Cardiac atrium fibroblast (primary cell): Measurements from ENCODE around the gene ZNF398. TPM values are rescaled to one million over a fixed set of nuclear protein-coding genes. Genes with fewer than 3 reads are reported as not detected.

Source experiments
- total RNA-seq: library from RNA; depleted of rRNA; stranded (reverse); fragments of >200 nt; gene quantifications from 2 replicates; pipeline ENCODE4 v1.2.3, GENCODE V29; 2015

Gene ZNF398, protein sequence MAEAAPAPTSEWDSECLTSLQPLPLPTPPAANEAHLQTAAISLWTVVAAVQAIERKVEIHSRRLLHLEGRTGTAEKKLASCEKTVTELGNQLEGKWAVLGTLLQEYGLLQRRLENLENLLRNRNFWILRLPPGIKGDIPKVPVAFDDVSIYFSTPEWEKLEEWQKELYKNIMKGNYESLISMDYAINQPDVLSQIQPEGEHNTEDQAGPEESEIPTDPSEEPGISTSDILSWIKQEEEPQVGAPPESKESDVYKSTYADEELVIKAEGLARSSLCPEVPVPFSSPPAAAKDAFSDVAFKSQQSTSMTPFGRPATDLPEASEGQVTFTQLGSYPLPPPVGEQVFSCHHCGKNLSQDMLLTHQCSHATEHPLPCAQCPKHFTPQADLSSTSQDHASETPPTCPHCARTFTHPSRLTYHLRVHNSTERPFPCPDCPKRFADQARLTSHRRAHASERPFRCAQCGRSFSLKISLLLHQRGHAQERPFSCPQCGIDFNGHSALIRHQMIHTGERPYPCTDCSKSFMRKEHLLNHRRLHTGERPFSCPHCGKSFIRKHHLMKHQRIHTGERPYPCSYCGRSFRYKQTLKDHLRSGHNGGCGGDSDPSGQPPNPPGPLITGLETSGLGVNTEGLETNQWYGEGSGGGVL
- 6.3 and 16.5 TPM in 2 replicates for total RNA-seq

DNA sequence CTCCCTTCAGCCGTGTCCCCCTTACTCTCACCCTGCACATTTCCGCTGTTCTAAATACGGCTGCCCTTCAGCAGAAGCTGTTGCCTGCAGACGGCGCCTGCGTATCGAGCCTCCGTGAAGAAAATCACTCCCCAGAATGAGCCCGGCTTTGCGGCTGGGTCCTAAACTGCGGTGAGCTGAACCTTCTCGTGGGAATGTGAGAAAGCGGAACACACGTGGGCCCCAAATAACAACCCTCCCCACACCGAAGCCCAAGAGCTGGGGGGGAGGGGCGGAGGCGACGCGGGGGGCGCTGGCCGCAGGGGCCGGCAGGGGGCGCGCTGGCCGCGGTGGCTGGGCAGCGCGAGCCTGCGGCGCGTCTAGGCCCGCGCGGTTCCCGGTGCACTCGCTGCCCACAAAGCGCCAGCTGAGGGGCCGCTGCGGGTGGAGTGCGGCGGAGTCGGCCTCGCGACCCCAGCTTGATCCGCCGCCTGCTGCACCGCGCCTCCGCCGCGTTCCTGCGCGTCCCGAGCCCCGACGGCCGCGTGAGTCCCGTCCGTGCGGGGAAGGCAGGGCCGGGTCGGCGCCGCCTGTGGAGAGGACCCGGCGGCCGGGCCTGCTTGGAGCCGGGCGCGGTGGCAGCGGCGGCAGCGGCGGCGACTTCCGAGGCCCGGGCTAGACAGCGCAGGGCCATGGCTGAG is at the start of gene ZNF398:
TSS of gene ZNF398 (plus strand) at position 382 of the 680 bp plus-strand sequence. CDS start at position 672, 290 bp downstream.

DNA sequence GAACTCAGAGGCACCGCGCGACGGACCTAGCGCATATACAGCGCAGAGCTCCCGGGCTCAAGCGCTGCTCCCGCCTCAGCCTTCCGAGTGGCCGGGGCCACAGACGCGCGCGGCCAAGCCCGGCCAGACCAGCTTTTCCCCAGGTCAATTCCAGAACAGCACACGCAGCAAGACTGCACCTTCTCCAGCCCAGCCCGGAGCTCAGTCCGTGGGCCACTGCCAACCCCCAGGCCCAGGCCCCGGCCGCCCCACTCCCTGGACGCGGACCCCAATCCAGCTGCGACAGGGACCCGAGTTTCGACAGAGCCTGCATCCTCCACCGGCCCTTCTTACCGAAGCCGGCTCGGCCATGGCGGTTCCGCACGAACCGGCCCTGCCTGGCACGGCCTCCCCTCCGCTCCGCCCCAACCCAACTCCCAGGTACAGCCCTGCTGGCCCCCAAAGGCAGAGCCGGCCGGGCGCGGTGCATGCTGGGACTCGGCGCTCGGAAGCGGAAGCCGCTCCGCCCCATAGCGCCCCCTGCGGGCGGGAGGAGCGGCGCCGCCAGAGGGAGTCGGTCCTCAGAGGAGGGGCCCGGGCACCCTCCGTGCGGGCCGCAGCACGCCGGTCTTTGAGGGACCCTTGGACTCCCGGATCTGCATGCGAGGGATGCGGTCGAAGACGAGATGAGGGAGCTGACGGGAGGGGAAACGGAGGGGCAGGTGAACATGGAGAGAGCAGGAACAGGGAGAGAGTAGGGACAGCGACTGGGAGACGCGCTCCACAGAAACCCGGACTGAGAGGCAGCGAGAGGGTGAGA is 21.2 kb upstream of the ZNF398 start, which contains the start of gene ZNF425:
TSS of gene ZNF425 (minus strand) at position 462 of the 799 bp plus-strand sequence. CDS start at position 351, 111 bp downstream.

DNA sequence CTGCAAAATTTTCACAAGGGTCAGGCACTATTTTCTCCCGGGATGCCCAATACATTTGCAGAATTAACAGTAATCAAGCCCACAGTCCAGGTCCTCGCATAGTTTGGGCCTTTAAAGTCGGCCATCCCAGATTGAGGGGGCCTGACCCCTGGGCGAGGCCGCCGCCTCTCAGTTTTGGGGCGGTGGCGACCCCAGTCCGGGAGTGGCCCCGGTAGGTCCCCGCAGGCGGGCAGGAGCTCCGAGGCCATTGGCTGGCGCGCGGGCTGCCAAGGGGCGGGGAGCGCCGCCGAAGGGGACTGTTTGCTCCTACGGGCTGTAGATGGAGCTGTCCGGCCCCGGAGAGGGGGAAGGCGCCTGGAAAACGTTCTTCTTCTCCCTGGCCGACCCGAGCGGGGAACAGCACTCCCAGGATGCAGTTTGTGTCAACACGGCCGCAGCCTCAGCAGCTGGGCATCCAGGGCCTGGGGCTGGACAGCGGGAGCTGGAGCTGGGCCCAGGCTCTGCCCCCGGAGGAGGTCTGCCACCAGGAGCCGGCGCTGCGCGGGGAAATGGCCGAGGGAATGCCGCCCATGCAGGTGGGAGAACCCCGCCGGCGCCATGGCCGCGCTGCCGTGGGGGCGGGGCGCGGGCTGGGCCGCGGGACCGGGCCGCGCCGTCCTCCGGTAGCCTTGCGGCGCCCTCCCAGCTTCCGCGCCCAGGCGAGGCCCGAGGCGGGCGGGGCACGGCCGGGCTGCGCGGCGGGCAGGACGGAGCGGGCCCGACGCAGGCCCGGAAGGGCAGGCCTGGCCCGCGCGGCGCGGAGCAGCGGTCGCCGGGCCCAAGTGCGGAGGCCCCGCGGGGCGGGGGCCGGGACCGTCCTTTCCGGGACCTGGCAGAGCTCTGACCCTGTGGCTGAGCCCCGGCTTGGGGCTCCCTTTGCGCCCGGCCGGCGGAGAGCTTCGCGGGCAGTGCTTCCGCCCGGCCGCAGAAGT is 48.2 kb downstream of the ZNF398 start, which contains the start of gene ZNF282:
TSS of gene ZNF282 (plus strand) at position 367 of the 971 bp plus-strand sequence. CDS start at position 411, 44 bp downstream.

Other genes starting within 250 kb of the ZNF398 start
- 289 and 307 TPM in 2 replicates for gene PDIA4, start 118.9 kb upstream of the ZNF398 start, total RNA-seq
- 2.9 and 3.6 TPM in 2 replicates for gene ZNF786, start 56.7 kb upstream of the ZNF398 start, total RNA-seq
- gene ZNF425, start 21.1 kb upstream of the ZNF398 start, total RNA-seq = 2.7 and 4.1 TPM in 2 replicates
- 18.2 and 20.1 TPM in 2 replicates for gene ZNF282, start 48.1 kb downstream of the ZNF398 start, total RNA-seq
- gene ZNF212, start 92.2 kb downstream of the ZNF398 start, total RNA-seq = 3.1 and 3.8 TPM in 2 replicates
- 4.9 and 10.8 TPM in 2 replicates for gene ZNF783, start 114.7 kb downstream of the ZNF398 start, total RNA-seq